KMS-11 (cell line): ENCODE measurements around the gene SLC2A13.

Source experiments
- H2AFZ ChIP-seq: fragments of 200-600 bp; sonication (generic); 2 replicates; pipeline ENCODE4 v1.6.1; 2016; ENCODE audit warnings: antibody characterized with exemption, mixed run types, low read depth
- H3K27ac ChIP-seq: fragments of 200-600 bp; sonication (generic); 2 replicates; pipeline ENCODE4 v1.6.1; 2016; ENCODE audit warnings: mild to moderate bottlenecking, mixed run types
- H3K27me3 ChIP-seq: fragments of 200-600 bp; sonication (generic); 2 replicates; pipeline ENCODE4 v1.6.1; 2017; ENCODE audit warnings: mild to moderate bottlenecking, low read depth, mixed run types, moderate library complexity; ENCODE audit not compliant: insufficient read depth
- H3K36me3 ChIP-seq: fragments of 200-600 bp; sonication (generic); 2 replicates; pipeline ENCODE4 v1.6.1; 2017; ENCODE audit warnings: mild to moderate bottlenecking, mixed run types; ENCODE audit not compliant: insufficient read depth
- H3K4me1 ChIP-seq: fragments of 200-600 bp; sonication (generic); 2 replicates; pipeline ENCODE4 v1.6.1; 2016; ENCODE audit warnings: mild to moderate bottlenecking, low read depth, mixed run types; ENCODE audit not compliant: poor library complexity, severe bottlenecking
- H3K4me2 ChIP-seq: fragments of 200-600 bp; sonication (generic); 2 replicates; pipeline ENCODE4 v1.7.0; 2016; ENCODE audit warnings: mild to moderate bottlenecking, mixed run types
- H3K4me3 ChIP-seq: fragments of 200-600 bp; sonication (generic); IDR thresholded peaks from 2 replicates; pipeline ENCODE4 v1.6.1; 2017; ENCODE audit warnings: low read depth, low read length, mixed read lengths; ENCODE audit not compliant: insufficient read depth
- H3K79me2 ChIP-seq: fragments of 200-600 bp; sonication (generic); 2 replicates; pipeline ENCODE4 v1.6.1; 2016; ENCODE audit warnings: low read depth, mixed run types; ENCODE audit not compliant: insufficient read depth
- H3K9ac ChIP-seq: fragments of 200-600 bp; sonication (generic); 2 replicates; pipeline ENCODE4 v1.6.1; 2016; ENCODE audit warnings: mild to moderate bottlenecking, mixed run types
- H4K20me1 ChIP-seq: fragments of 200-600 bp; sonication (generic); 2 replicates; pipeline ENCODE4 v1.6.1; 2016; ENCODE audit warnings: mild to moderate bottlenecking, mixed run types; ENCODE audit not compliant: insufficient read depth
- CTCF ChIP-seq: fragments of 200-600 bp; sonication (generic); conservative IDR thresholded peaks from 2 replicates; pipeline ENCODE4 v1.6.1; 2017; ENCODE audit warnings: low read depth, mild to moderate bottlenecking, antibody characterized with exemption, low read length, moderate library complexity, mixed read lengths

Gene SLC2A13

GRCh38 chr12:40016980-40017379, 88.9 kb downstream of the SLC2A13 start:
- no peaks in the 10 kb centered on the region for H4K20me1 ChIP-seq
- H3K4me3 ChIP-seq: no peak overlapping the region
- H3K4me2 ChIP-seq: no peak overlapping the region
- H3K4me1 ChIP-seq: no peaks in the 10 kb centered on the region
- H2AFZ ChIP-seq: no peak overlapping the region
- H3K36me3 ChIP-seq: no peaks in the 10 kb centered on the region
- no peaks in the 10 kb centered on the region for H3K79me2 ChIP-seq
- H3K9ac ChIP-seq: no peak overlapping the region
- H3K27ac ChIP-seq: no peak overlapping the region
- H3K27me3 ChIP-seq: no peaks in the 10 kb centered on the region
- no peak for TF ChIP-seq CTCF

DNA sequence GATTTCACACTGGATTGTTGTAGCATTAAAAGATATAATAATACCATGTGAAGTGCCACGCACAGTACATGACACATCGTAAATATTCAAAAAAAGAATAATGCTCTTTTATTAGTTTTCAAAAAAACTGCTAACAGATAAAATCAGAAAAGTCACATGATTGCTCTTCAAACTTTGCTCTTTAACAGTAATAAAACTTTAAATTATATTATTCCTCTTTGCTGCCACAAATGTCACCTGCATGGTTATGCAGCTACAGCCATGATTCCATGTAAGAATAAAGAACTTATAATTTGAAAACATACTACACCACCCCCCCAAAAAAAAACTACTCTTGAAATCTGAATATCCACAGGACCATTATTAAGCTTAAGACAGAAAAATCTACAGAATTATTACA, 90.0 kb downstream of the SLC2A13 start:
- no peak overlapping the region for H3K4me2 ChIP-seq
- no peak for TF ChIP-seq CTCF
- peaks cover 6% of the 10 kb centered on the region for H3K4me1 ChIP-seq
- H3K36me3 ChIP-seq: no peaks in the 10 kb centered on the region
- H3K4me3 ChIP-seq: no peak overlapping the region
- no peaks in the 10 kb centered on the region for H3K79me2 ChIP-seq
- no peaks in the 10 kb centered on the region for H3K27me3 ChIP-seq
- H3K9ac ChIP-seq: no peak overlapping the region
- H2AFZ ChIP-seq: no peak overlapping the region
- H3K27ac ChIP-seq: no peak overlapping the region
- H4K20me1 ChIP-seq: no peaks in the 10 kb centered on the region

DNA sequence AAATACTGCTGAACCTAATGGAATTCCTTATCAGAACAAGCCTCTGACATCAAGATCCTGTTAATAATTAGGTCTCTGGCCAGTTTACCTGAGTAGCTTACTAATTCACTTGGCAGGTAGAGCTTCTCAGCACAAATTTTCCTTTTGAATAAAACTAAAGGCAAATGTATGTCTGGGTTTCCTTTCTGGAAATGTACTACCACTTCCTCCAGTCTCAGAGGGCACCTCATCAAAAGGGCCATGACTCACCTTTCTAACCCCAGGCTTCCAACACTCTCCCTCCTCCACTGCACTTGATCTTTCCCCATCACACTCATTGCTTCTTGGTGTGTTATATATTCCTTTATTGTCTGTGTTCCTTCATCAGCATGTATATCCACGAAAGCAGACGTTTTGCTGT, 90.5 kb downstream of the SLC2A13 start:
- H2AFZ ChIP-seq: no peak overlapping the region
- no peak for TF ChIP-seq CTCF
- H3K79me2 ChIP-seq: no peaks in the 10 kb centered on the region
- H3K27ac ChIP-seq: no peak overlapping the region
- peaks cover 10% of the 10 kb centered on the region for H3K4me1 ChIP-seq
- H4K20me1 ChIP-seq: no peaks in the 10 kb centered on the region
- no peaks in the 10 kb centered on the region for H3K27me3 ChIP-seq
- H3K36me3 ChIP-seq: no peaks in the 10 kb centered on the region
- H3K9ac ChIP-seq: no peak overlapping the region
- no peak overlapping the region for H3K4me3 ChIP-seq
- no peak overlapping the region for H3K4me2 ChIP-seq

GRCh38 chr12:40013847-40014246, 92.0 kb downstream of the SLC2A13 start:
- no peaks in the 10 kb centered on the region for H3K27me3 ChIP-seq
- H3K4me2 ChIP-seq: no peak overlapping the region
- no peak overlapping the region for H3K27ac ChIP-seq
- no peaks in the 10 kb centered on the region for H4K20me1 ChIP-seq
- no peak for TF ChIP-seq CTCF
- H3K9ac ChIP-seq: no peak overlapping the region
- H3K79me2 ChIP-seq: no peaks in the 10 kb centered on the region
- no peak overlapping the region for H3K4me3 ChIP-seq
- no peak overlapping the region for H2AFZ ChIP-seq
- peaks cover 10% of the 10 kb centered on the region for H3K4me1 ChIP-seq
- H3K36me3 ChIP-seq: no peaks in the 10 kb centered on the region

DNA sequence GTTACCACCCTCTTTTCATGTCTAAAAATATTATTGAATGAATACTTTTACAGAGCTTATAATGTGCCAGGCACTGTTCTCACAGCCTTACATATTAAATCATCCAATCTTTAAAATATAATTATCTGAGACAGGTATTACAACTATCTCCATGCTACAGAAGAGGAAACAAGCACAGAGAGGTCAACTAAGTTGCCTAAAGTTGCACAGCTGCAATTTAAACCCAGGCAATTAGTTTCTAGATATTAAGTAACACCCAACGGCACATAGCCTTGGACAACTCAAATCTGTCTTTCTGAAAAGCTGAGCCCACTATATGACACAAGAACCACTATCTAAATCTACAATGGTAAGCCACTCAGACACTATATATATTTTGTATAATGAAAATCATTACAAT, 92.6 kb downstream of the SLC2A13 start:
- no peak overlapping the region for H3K27ac ChIP-seq
- peaks cover 10% of the 10 kb centered on the region for H3K4me1 ChIP-seq
- no peak for TF ChIP-seq CTCF
- no peak overlapping the region for H3K4me2 ChIP-seq
- H3K36me3 ChIP-seq: no peaks in the 10 kb centered on the region
- no peak overlapping the region for H3K4me3 ChIP-seq
- no peak overlapping the region for H3K9ac ChIP-seq
- H4K20me1 ChIP-seq: no peaks in the 10 kb centered on the region
- H3K27me3 ChIP-seq: no peaks in the 10 kb centered on the region
- H2AFZ ChIP-seq: no peak overlapping the region
- H3K79me2 ChIP-seq: no peaks in the 10 kb centered on the region
